Central memory CD8-positive, alpha-beta T cell (primary cell): ENCODE measurements around the gene PITX3.
"Not testable (repeated sequence)": the region's sequence is repeated elsewhere in the genome, so short reads cannot be mapped to it uniquely, and the experiment has no call there.

ENCODE experiments used
- ATAC-seq: fragments of 150-1000 bp; cut with Tn5 transposase; replicated peaks from 2 replicates; pipeline ENCODE4 v1.10.0; 2022; ENCODE audit warnings: mild to moderate bottlenecking, moderate FRiP score, moderate number of reproducible peaks; ENCODE audit not compliant: poor library complexity, severe bottlenecking; ENCODE audit errors: extremely low read depth
- DNase-seq, 2 donors: peaks; one replicate each; pipeline ENCODE4 v3.0.0; 2021; ENCODE audit warnings: low spot score in 2 of 2
- H3K27ac Mint-ChIP-seq: one replicate; pipeline ENCODE4 v1.8.0; 2022; ENCODE audit warnings: low read depth, mild to moderate bottlenecking, moderate library complexity, mixed read lengths
- H3K27me3 Mint-ChIP-seq: one replicate; pipeline ENCODE4 v1.8.0; 2022; ENCODE audit warnings: mixed read lengths
- H3K36me3 Mint-ChIP-seq: one replicate; pipeline ENCODE4 v1.8.0; 2022; ENCODE audit warnings: mild to moderate bottlenecking, moderate library complexity, mixed read lengths; ENCODE audit not compliant: insufficient read depth
- H3K4me1 Mint-ChIP-seq: one replicate; pipeline ENCODE4 v1.8.0; 2022; ENCODE audit warnings: mixed read lengths
- H3K4me3 Mint-ChIP-seq: one replicate; pipeline ENCODE4 v1.8.0; 2022; ENCODE audit warnings: mild to moderate bottlenecking, moderate library complexity, mixed read lengths
- H3K9me3 Mint-ChIP-seq: one replicate; pipeline ENCODE4 v1.8.0; 2022; ENCODE audit warnings: mixed read lengths

PITX3 gene

GRCh38 chr10:102233997-102234396, 7.3 kb downstream of the PITX3 start:
- ATAC-seq (no peak), DNase-seq (no peak)
- Mint-ChIP-seq H3K27me3 (peaks cover 53% of the 10 kb centered on the region), H3K9me3 (no peaks in the 10 kb centered on the region), H3K36me3 (no peaks in the 10 kb centered on the region), H3K4me3 (no peak overlapping the region), H3K27ac (no peak overlapping the region), H3K4me1 (no peaks in the 10 kb centered on the region)

- no peak overlapping the region for H3K27ac Mint-ChIP-seq
- peaks cover under 1% of the 10 kb centered on the region for H3K4me1 Mint-ChIP-seq
- no peaks in the 10 kb centered on the region for H3K9me3 Mint-ChIP-seq
- DNase-seq = peak; percentile 46 to 54
- H3K4me3 Mint-ChIP-seq = peak overlapping the region; percentile 78
- H3K36me3 Mint-ChIP-seq = no peaks in the 10 kb centered on the region
- ATAC-seq = peak; percentile 54
- peaks cover 73% of the 10 kb centered on the region for H3K27me3 Mint-ChIP-seq
These were observed 9.7 kb downstream of the PITX3 start for GRCh38 chr10:102231357-102232318.

GRCh38 chr10:102230861-102231356, 10.4 kb downstream of the PITX3 start:
- DNase-seq (peak in 1 of 2 donors; percentile 46), ATAC-seq (no peak)
- no peak overlapping the region for H3K27ac Mint-ChIP-seq
- H3K4me3 Mint-ChIP-seq = peak overlapping the region; percentile 78
- no peaks in the 10 kb centered on the region for H3K9me3 Mint-ChIP-seq
- H3K36me3 Mint-ChIP-seq = no peaks in the 10 kb centered on the region
- H3K27me3 Mint-ChIP-seq = peaks cover 68% of the 10 kb centered on the region
- H3K4me1 Mint-ChIP-seq = peaks cover 8% of the 10 kb centered on the region

GRCh38 chr10:102230264-102230860, 10.9 kb downstream of the PITX3 start:
- peak overlapping the region; percentile 78 for H3K4me3 Mint-ChIP-seq
- DNase-seq (no peak), ATAC-seq (peak; percentile 17)
- H3K27ac Mint-ChIP-seq = no peak overlapping the region
- peaks cover 11% of the 10 kb centered on the region for H3K4me1 Mint-ChIP-seq
- no peaks in the 10 kb centered on the region for H3K9me3 Mint-ChIP-seq
- peaks cover 63% of the 10 kb centered on the region for H3K27me3 Mint-ChIP-seq
- H3K36me3 Mint-ChIP-seq = no peaks in the 10 kb centered on the region

- H3K27me3 Mint-ChIP-seq = peaks cover 62% of the 10 kb centered on the region
- H3K36me3 Mint-ChIP-seq = no peaks in the 10 kb centered on the region
- no peaks in the 10 kb centered on the region for H3K9me3 Mint-ChIP-seq
- ATAC-seq = peak; percentile 57
- H3K4me3 Mint-ChIP-seq = peak overlapping the region; percentile 78
- DNase-seq = peak; percentile 78
- peaks cover 11% of the 10 kb centered on the region for H3K4me1 Mint-ChIP-seq
- H3K27ac Mint-ChIP-seq = no peak overlapping the region
These were observed 11.5 kb downstream of the PITX3 start for GRCh38 chr10:102229810-102230263.

GRCh38 chr10:102227050-102227449, 14.3 kb downstream of the PITX3 start:
- ATAC-seq (no peak), DNase-seq (no peak)
- Mint-ChIP-seq H3K36me3 (no peaks in the 10 kb centered on the region), H3K9me3 (no peaks in the 10 kb centered on the region), H3K27ac (no peak overlapping the region), H3K27me3 (peaks cover 37% of the 10 kb centered on the region), H3K4me1 (peaks cover 11% of the 10 kb centered on the region), H3K4me3 (no peak overlapping the region)

GRCh38 chr10:102226542-102226870, 14.8 kb downstream of the PITX3 start:
- DNase-seq = no peak
- no peaks in the 10 kb centered on the region for H3K9me3 Mint-ChIP-seq
- H3K36me3 Mint-ChIP-seq = no peaks in the 10 kb centered on the region
- H3K27ac Mint-ChIP-seq = no peak overlapping the region
- H3K27me3 Mint-ChIP-seq = peaks cover 32% of the 10 kb centered on the region
- peak overlapping the region; percentile 61 for H3K4me3 Mint-ChIP-seq
- peaks cover 11% of the 10 kb centered on the region for H3K4me1 Mint-ChIP-seq
- no peak for ATAC-seq

- Mint-ChIP-seq H3K27ac (no peak within 1 kb of the TSS), H3K4me3 (peak within 1 kb of the TSS; percentile 61), H3K27me3 (peaks cover 31% of the 10 kb centered on the region), H3K36me3 (no peaks in the 10 kb centered on the region), H3K4me1 (peaks cover 11% of the 10 kb centered on the region), H3K9me3 (no peaks in the 10 kb centered on the region)
- DNase-seq (peak; percentile 70 to 75), ATAC-seq (peak; percentile 89)
These were observed 15.4 kb downstream of the PITX3 start, which contains the start of gene ELOVL3 for GRCh38 chr10:102225646-102226541. Gene ELOVL3, plus strand, starts transcription at chr10:102226299. Its CDS starts 250 bp downstream, at chr10:102226549.

- Mint-ChIP-seq H3K4me1 (peaks cover 11% of the 10 kb centered on the region), H3K4me3 (no peak overlapping the region), H3K9me3 (no peaks in the 10 kb centered on the region), H3K27ac (no peak overlapping the region), H3K27me3 (peaks cover 9% of the 10 kb centered on the region), H3K36me3 (no peaks in the 10 kb centered on the region)
- DNase-seq = no peak
- ATAC-seq = no peak
These were observed 18.5 kb downstream of the PITX3 start for GRCh38 chr10:102222797-102223196.

- Mint-ChIP-seq H3K4me1 (peaks cover under 1% of the 10 kb centered on the region), H3K27me3 (no peaks in the 10 kb centered on the region), H3K9me3 (no peaks in the 10 kb centered on the region), H3K27ac (no peak overlapping the region), H3K4me3 (no peak overlapping the region), H3K36me3 (no peaks in the 10 kb centered on the region)
- DNase-seq (no peak), ATAC-seq (no peak)
These were observed 20.7 kb downstream of the PITX3 start for GRCh38 chr10:102220612-102221011.

- ATAC-seq (no peak), DNase-seq (no peak)
- Mint-ChIP-seq H3K27me3 (no peaks in the 10 kb centered on the region), H3K9me3 (no peaks in the 10 kb centered on the region), H3K36me3 (no peaks in the 10 kb centered on the region), H3K27ac (no peak overlapping the region), H3K4me3 (no peak overlapping the region), H3K4me1 (no peaks in the 10 kb centered on the region)
These were observed 21.9 kb downstream of the PITX3 start for GRCh38 chr10:102219370-102219769.

GRCh38 chr10:102213599-102213998, 27.7 kb downstream of the PITX3 start:
- not testable (repeated sequence) for H3K4me3 Mint-ChIP-seq, H3K9me3 Mint-ChIP-seq, H3K27me3 Mint-ChIP-seq, ATAC-seq, H3K4me1 Mint-ChIP-seq, DNase-seq, H3K36me3 Mint-ChIP-seq, H3K27ac Mint-ChIP-seq
